Endothelial cell of umbilical vein (primary cell): ENCODE measurements around the gene RELN. TPM values are rescaled to one million over a fixed set of nuclear protein-coding genes. Genes with fewer than 3 reads are reported as not detected.

ENCODE experiments used
- BruUV-seq: library from RNA; stranded (reverse); fragments of 400-500 nt; replicated peaks from 2 replicates; lab custom pipeline; 2021; lab: Mats Ljungman, UMichigan
- CTCF ChIA-PET: fragments of 300-600, 350-600 bp; sonication (Branson Sonifier 250); formaldehyde crosslinking; loops from one replicate; lab custom pipeline; 2021; ENCODE audit warnings: antibody characterized with exemption, inconsistent platforms; lab: Charles Lee
- POLR2A ChIA-PET: fragments of 300-600, 350-600 bp; sonication (Branson Sonifier 250); formaldehyde crosslinking; loops from one replicate; lab custom pipeline; 2021; ENCODE audit warnings: antibody characterized with exemption, inconsistent platforms; lab: Charles Lee
- DNase-seq: peaks from one replicate; pipeline ENCODE4 v3.0.0-alpha.2; 2011; ENCODE audit warnings: low read depth, low spot score
- FAIRE-seq: peaks from 2 replicates; lab custom pipeline; 2011; peaks lifted over from hg19 to GRCh38; lab: Jason Lieb, UNC
- H2AFZ ChIP-seq: 2 replicates; pipeline ENCODE4 v1.6.0; 2012; ENCODE audit warnings: low read depth, low read length, control low read depth, inconsistent platforms
- H3K27ac ChIP-seq: 2 replicates; pipeline ENCODE4 v1.5.1; 2011; ENCODE audit warnings: low read depth, mild to moderate bottlenecking, control low read depth, low read length, moderate library complexity; ENCODE audit not compliant: insufficient read depth
- H3K27me3 ChIP-seq, 2 experiments: 2 replicates each; pipeline versions ENCODE4 v1.6.0 to v1.6.1; 2011; ENCODE audit warnings: low read length in 2 of 2, mixed read lengths in 1 of 2; ENCODE audit not compliant: control insufficient read depth in 2 of 2, insufficient read depth in 2 of 2
- H3K36me3 ChIP-seq, 2 experiments: 2 replicates in 1 of 2; 3 replicates in 1 of 2; pipeline ENCODE4 v1.5.1; 2011; ENCODE audit warnings: low read length in 2 of 2, mild to moderate bottlenecking in 1 of 2, moderate library complexity in 1 of 2; ENCODE audit not compliant: control insufficient read depth in 2 of 2, insufficient read depth in 2 of 2; ENCODE audit errors: extremely low read depth in 1 of 2
- H3K4me1 ChIP-seq: 3 replicates; pipeline ENCODE4 v1.5.1; 2011; ENCODE audit warnings: mild to moderate bottlenecking, low read length; ENCODE audit not compliant: control insufficient read depth, insufficient read depth; ENCODE audit errors: extremely low read depth
- H3K4me2 ChIP-seq: 2 replicates; pipeline ENCODE4 v1.6.1; 2011; ENCODE audit warnings: low read length, control low read depth, mixed read lengths; ENCODE audit not compliant: insufficient read depth
- H3K4me3 ChIP-seq, 3 experiments: fragments of 200-600 bp in 1 of 3; sonication (generic), shearing (Covaris generic) in 1 of 3; replicated peaks in 1 of 3; 2 replicates each; pipeline ENCODE4 v1.5.1; 2011 to 2016; ENCODE audit warnings: control low read depth in 3 of 3, low read length in 3 of 3, mild to moderate bottlenecking in 2 of 3, inconsistent platforms in 1 of 3, low read depth in 1 of 3, moderate library complexity in 1 of 3; ENCODE audit not compliant: insufficient read depth in 1 of 3
- H3K79me2 ChIP-seq: 2 replicates; pipeline ENCODE4 v1.6.0; 2012; ENCODE audit warnings: low read length, inconsistent platforms; ENCODE audit not compliant: control insufficient read depth, insufficient read depth
- H3K9ac ChIP-seq: replicated peaks from 2 replicates; pipeline ENCODE3; 2011; ENCODE audit warnings: low read length, control low read depth; ENCODE audit not compliant: insufficient read depth; ENCODE audit errors: extremely low read depth
- H3K9me1 ChIP-seq: replicated peaks from 3 replicates; pipeline ENCODE4 v1.6.0; 2011; ENCODE audit warnings: mild to moderate bottlenecking, low read length; ENCODE audit not compliant: control insufficient read depth, insufficient read depth; ENCODE audit errors: extremely low read depth
- H3K9me3 ChIP-seq: replicated peaks from 2 replicates; pipeline ENCODE4 v1.5.1; 2012; ENCODE audit warnings: low read length, inconsistent platforms; ENCODE audit not compliant: control insufficient read depth, insufficient read depth
- H4K20me1 ChIP-seq: replicated peaks from 2 replicates; pipeline ENCODE3; 2011; ENCODE audit warnings: mild to moderate bottlenecking, low read length; ENCODE audit not compliant: control insufficient read depth, insufficient read depth; ENCODE audit errors: extremely low read depth
- CTCF ChIP-seq, 2 donors: IDR thresholded peaks; 1 replicate in 1 of 2; 2 replicates in 1 of 2; pipeline ENCODE4 v1.5.1; 2011; ENCODE audit warnings: low read length in 2 of 2, mild to moderate bottlenecking in 2 of 2, moderate library complexity in 2 of 2, control low read depth in 1 of 2, inconsistent platforms in 1 of 2, low read depth in 1 of 2; ENCODE audit not compliant: insufficient read depth in 1 of 2; ENCODE audit errors: extremely low read depth in 1 of 2
- EZH2 ChIP-seq: IDR thresholded peaks from 2 replicates; pipeline ENCODE4 v1.6.1; 2012; ENCODE audit warnings: borderline replicate concordance, low read depth, mild to moderate bottlenecking, moderate library complexity, low read length, inconsistent platforms; ENCODE audit not compliant: severe bottlenecking
- FOS ChIP-seq: IDR thresholded peaks from 2 replicates; pipeline ENCODE4 v1.6.1; 2011; ENCODE audit warnings: mild to moderate bottlenecking, low read length, moderate library complexity, borderline replicate concordance; ENCODE audit not compliant: insufficient read depth
- GATA2 ChIP-seq: IDR thresholded peaks from 2 replicates; pipeline ENCODE4 v1.7.0; 2011; ENCODE audit warnings: low read depth, mild to moderate bottlenecking, moderate library complexity, mixed read lengths, low read length; ENCODE audit not compliant: insufficient read length, insufficient read depth
- JUN ChIP-seq: IDR thresholded peaks from 2 replicates; pipeline ENCODE4 v1.6.1; 2011; ENCODE audit warnings: borderline replicate concordance, low read depth; ENCODE audit not compliant: insufficient read length, insufficient read depth
- MAX ChIP-seq: IDR thresholded peaks from 2 replicates; pipeline ENCODE4 v1.6.1; 2011; ENCODE audit not compliant: insufficient read depth, insufficient read length
- MYC ChIP-seq: IDR thresholded peaks from one replicate; pipeline ENCODE4 v1.6.1; 2011; ENCODE audit warnings: mild to moderate bottlenecking, low read depth, low read length
- POLR2A ChIP-seq: IDR thresholded peaks from 2 replicates; pipeline ENCODE4 v1.6.1; 2012; ENCODE audit warnings: low read depth, mild to moderate bottlenecking, control low read depth, low read length
- POLR2AphosphoS5 ChIP-seq: IDR thresholded peaks from 2 replicates; pipeline ENCODE4 v1.6.1; 2012; ENCODE audit warnings: low read depth, mild to moderate bottlenecking, control low read depth, low read length, moderate library complexity; ENCODE audit not compliant: insufficient read depth
- dilution Hi-C: fragments of 300-500 bp; cut with MboI; formaldehyde crosslinking; loops from one replicate; pipeline ENCODE4 v1.15.0; 2019; ENCODE audit warnings: low sequenced_read_pairs; ENCODE audit not compliant: extremely low pct_ligation_motif_present
- intact Hi-C: fragments of 100-400 bp; cut with micrococcal nuclease; formaldehyde crosslinking; loops from one replicate; pipeline ENCODE4 v1.10.0; 2022
- polyA plus RNA-seq, 4 experiments: library from polyadenylated mRNA; depleted of rRNA in 3 of 4; stranded (reverse) in 3 of 4; unstranded in 1 of 4; fragments of >200 nt; gene quantifications; 2 replicates each; pipeline versions ENCODE4 v1.2.1 to v1.2.3, GENCODE V29; 2011 to 2012; ENCODE audit warnings: missing spikeins in 1 of 4
- total RNA-seq: library from RNA; stranded (reverse); gene quantifications from 2 replicates; pipeline ENCODE4 v1.2.3, GENCODE V29; 2021

Gene RELN
- total and polyA plus RNA-seq, 2 donors (not counting 3 experiments of a cell fraction or from before 2014, with no cell fraction given) = 0.15 to 0.22 TPM

GRCh38 chr7:103695521-103695920, 293.9 kb downstream of the RELN start:
- intact Hi-C loops = no loop called here
- dilution Hi-C loops = no loop called here
- Histone ChIP-seq H3K4me3 (no peak overlapping the region), H3K79me2 (no peaks in the 10 kb centered on the region), H4K20me1 (no peaks in the 10 kb centered on the region), H3K9me1 (no peaks in the 10 kb centered on the region), H3K9ac (no peak overlapping the region), H3K4me1 (no peaks in the 10 kb centered on the region), H3K27ac (no peak overlapping the region), H2AFZ (no peak overlapping the region), H3K4me2 (no peak overlapping the region), H3K9me3 (no peaks in the 10 kb centered on the region), H3K27me3 (no peaks in the 10 kb centered on the region), H3K36me3 (no peaks in the 10 kb centered on the region)
- TF ChIP-seq EZH2 (no peak), FOS (no peak), JUN (no peak), GATA2 (no peak), POLR2AphosphoS5 (no peak), POLR2A (no peak), CTCF (IDR thresholded peaks at IDR 0.05; ENCODE audit: extremely low read depth in 1 of 2, insufficient read depth in 1 of 2, low read depth in 1 of 2, low read length in 2 of 2) (no peak), MAX (no peak), MYC (no peak)
- CTCF ChIA-PET = interaction anchor here (0.9 kb wide), 1 partner anchor 10 kb away, joined by 3 read pairs; no protein-coding TSS in a partner anchor
- POLR2A ChIA-PET = no interaction called here
- no peak for DNase-seq
- FAIRE-seq = no peak
- BruUV-seq = no TSS peak
